DOHH2 (cell line): ENCODE data around the gene FSTL4.

Experiments used
- H3F3A ChIP-seq: fragments of 200-600 bp; sonication (generic), shearing (Covaris generic); 2 replicates; pipeline ENCODE4 v1.6.0; 2016; ENCODE audit warnings: antibody characterized with exemption, mild to moderate bottlenecking; ENCODE audit not compliant: control insufficient read depth, insufficient read depth
- H3K27ac ChIP-seq: fragments of 200-600 bp; sonication (generic); 2 replicates; pipeline ENCODE4 v1.5.1; 2014; ENCODE audit warnings: low read depth, mild to moderate bottlenecking, low read length, moderate library complexity
- H3K27me3 ChIP-seq: fragments of 200-600 bp; sonication (generic); 2 replicates; pipeline ENCODE4 v1.6.1; 2014; ENCODE audit warnings: mild to moderate bottlenecking, low read length, mixed read lengths; ENCODE audit not compliant: control insufficient read depth
- H3K36me3 ChIP-seq: fragments of 200-600 bp; sonication (generic); 2 replicates; pipeline ENCODE4 v1.6.1; 2014; ENCODE audit warnings: mild to moderate bottlenecking, low read length, moderate library complexity, mixed read lengths; ENCODE audit not compliant: control insufficient read depth
- H3K4me1 ChIP-seq: fragments of 200-600 bp; sonication (generic); 2 replicates; pipeline ENCODE4 v1.6.1; 2014; ENCODE audit warnings: mild to moderate bottlenecking, low read length, mixed read lengths; ENCODE audit not compliant: control insufficient read depth
- H3K4me2 ChIP-seq: fragments of 200-600 bp; sonication (generic); 2 replicates; pipeline ENCODE4 v1.6.0; 2014; ENCODE audit warnings: mild to moderate bottlenecking, low read length, moderate library complexity
- H3K4me3 ChIP-seq: fragments of 200-600 bp; sonication (generic); 2 replicates; pipeline ENCODE4 v1.5.1; 2014; ENCODE audit warnings: mild to moderate bottlenecking, low read length, mixed read lengths
- H3K79me2 ChIP-seq: fragments of 200-600 bp; sonication (generic); 2 replicates; pipeline ENCODE4 v1.6.1; 2014; ENCODE audit warnings: mild to moderate bottlenecking, low read length, mixed read lengths; ENCODE audit not compliant: control insufficient read depth
- H3K9me2 ChIP-seq: fragments of 200-600 bp; sonication (generic); replicated peaks from 2 replicates; pipeline ENCODE4 v1.6.1; 2014; ENCODE audit warnings: mild to moderate bottlenecking, low read length, mixed read lengths; ENCODE audit not compliant: control insufficient read depth
- H3K9me3 ChIP-seq: fragments of 200-600 bp; sonication (generic); 2 replicates; pipeline ENCODE4 v1.6.1; 2014; ENCODE audit warnings: antibody characterized with exemption, low read length, mixed read lengths; ENCODE audit not compliant: control insufficient read depth, insufficient read depth
- H4K20me1 ChIP-seq: fragments of 200-600 bp; sonication (generic); 2 replicates; pipeline ENCODE4 v1.6.0; 2014; ENCODE audit warnings: low read depth, mild to moderate bottlenecking, antibody characterized with exemption, low read length, moderate library complexity; ENCODE audit not compliant: control insufficient read depth, insufficient read depth
- EZH2phosphoT487 ChIP-seq: fragments of 200-600 bp; sonication (generic); IDR thresholded peaks from 2 replicates; pipeline ENCODE4 v1.6.1; 2017; ENCODE audit warnings: borderline replicate concordance, mild to moderate bottlenecking, antibody characterized with exemption, low read length, moderate library complexity, mixed read lengths
- TF ChIP-seq, protein P1 (sequence below): fragments of 200-600 bp; sonication (generic); IDR thresholded peaks from one replicate; pipeline ENCODE4 v1.5.1; 2014; ENCODE audit warnings: antibody characterized with exemption, mild to moderate bottlenecking, low read depth, low read length; ENCODE audit not compliant: poor library complexity, severe bottlenecking

The FSTL4 gene

GRCh38 chr5:133409210-133409674, 203.1 kb downstream of the FSTL4 start:
- H3K9me3 ChIP-seq: no peaks in the 10 kb centered on the region
- no peak overlapping the region for H3K4me2 ChIP-seq
- H3K4me3 ChIP-seq: no peak overlapping the region
- no peaks in the 10 kb centered on the region for H4K20me1 ChIP-seq
- no peaks in the 10 kb centered on the region for H3K79me2 ChIP-seq
- no peaks in the 10 kb centered on the region for H3F3A ChIP-seq
- H3K4me1 ChIP-seq: no peaks in the 10 kb centered on the region
- H3K27me3 ChIP-seq: peaks cover 19% of the 10 kb centered on the region; the same call in 1 of the 2 replicates
- H3K9me2 ChIP-seq: no peaks in the 10 kb centered on the region
- H3K27ac ChIP-seq: no peak overlapping the region
- H3K36me3 ChIP-seq: no peaks in the 10 kb centered on the region
- no peak for TF ChIP-seq EZH2phosphoT487
- TF ChIP-seq, protein P1, sequence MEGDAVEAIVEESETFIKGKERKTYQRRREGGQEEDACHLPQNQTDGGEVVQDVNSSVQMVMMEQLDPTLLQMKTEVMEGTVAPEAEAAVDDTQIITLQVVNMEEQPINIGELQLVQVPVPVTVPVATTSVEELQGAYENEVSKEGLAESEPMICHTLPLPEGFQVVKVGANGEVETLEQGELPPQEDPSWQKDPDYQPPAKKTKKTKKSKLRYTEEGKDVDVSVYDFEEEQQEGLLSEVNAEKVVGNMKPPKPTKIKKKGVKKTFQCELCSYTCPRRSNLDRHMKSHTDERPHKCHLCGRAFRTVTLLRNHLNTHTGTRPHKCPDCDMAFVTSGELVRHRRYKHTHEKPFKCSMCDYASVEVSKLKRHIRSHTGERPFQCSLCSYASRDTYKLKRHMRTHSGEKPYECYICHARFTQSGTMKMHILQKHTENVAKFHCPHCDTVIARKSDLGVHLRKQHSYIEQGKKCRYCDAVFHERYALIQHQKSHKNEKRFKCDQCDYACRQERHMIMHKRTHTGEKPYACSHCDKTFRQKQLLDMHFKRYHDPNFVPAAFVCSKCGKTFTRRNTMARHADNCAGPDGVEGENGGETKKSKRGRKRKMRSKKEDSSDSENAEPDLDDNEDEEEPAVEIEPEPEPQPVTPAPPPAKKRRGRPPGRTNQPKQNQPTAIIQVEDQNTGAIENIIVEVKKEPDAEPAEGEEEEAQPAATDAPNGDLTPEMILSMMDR: no peak

GRCh38 chr5:133408322-133408721, 204.0 kb downstream of the FSTL4 start:
- TF ChIP-seq, protein P1: no peak
- no peak for TF ChIP-seq EZH2phosphoT487
- no peaks in the 10 kb centered on the region for H3K36me3 ChIP-seq
- H4K20me1 ChIP-seq: no peaks in the 10 kb centered on the region
- peaks cover 18% of the 10 kb centered on the region; the same call in 1 of the 2 replicates for H3K27me3 ChIP-seq
- H3K27ac ChIP-seq: no peak overlapping the region
- no peak overlapping the region for H3K4me3 ChIP-seq
- no peaks in the 10 kb centered on the region for H3F3A ChIP-seq
- H3K4me1 ChIP-seq: no peaks in the 10 kb centered on the region
- H3K79me2 ChIP-seq: no peaks in the 10 kb centered on the region
- no peak overlapping the region for H3K4me2 ChIP-seq
- H3K9me3 ChIP-seq: no peaks in the 10 kb centered on the region
- no peaks in the 10 kb centered on the region for H3K9me2 ChIP-seq

DNA sequence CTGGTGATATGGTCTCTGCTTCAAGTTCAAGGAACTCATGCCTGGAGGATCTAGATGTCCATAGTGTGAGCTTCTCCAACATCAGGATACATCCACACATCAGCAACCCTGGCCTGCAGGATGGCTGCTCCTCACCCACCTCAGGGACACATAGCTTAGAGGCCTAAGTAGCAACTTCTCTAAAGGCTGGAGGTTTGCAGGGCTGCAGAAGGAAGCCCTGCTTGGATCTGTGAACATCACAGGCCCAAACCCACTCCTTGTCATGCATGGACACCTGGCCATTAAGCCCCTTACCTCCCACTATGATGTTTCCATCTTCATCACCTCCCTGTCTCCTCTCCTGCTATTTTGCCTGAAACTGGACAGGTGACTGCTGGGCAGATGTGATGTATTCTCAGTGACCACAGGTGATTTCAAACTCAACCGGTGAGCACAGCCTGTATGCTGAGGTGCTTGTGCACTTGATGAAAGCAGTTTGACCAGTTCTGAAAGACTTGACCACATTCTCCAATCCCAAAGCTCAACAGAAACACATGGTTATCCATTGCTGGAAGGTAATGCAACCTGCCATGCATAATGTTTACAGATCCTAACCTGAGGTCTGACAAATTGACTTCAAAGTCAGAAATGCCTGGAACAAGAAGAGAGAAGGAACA, 205.2 kb downstream of the FSTL4 start:
- Histone ChIP-seq H3K4me3 (no peak overlapping the region), H3K27ac (no peak overlapping the region), H3K79me2 (no peaks in the 10 kb centered on the region)

More for the DNA sequence above, 205.2 kb downstream of the FSTL4 start:
- no peaks in the 10 kb centered on the region for H4K20me1 ChIP-seq
- H3K4me2 ChIP-seq: no peak overlapping the region
- H3K36me3 ChIP-seq: no peaks in the 10 kb centered on the region
- peaks cover 16% of the 10 kb centered on the region; the same call in 1 of the 2 replicates for H3K27me3 ChIP-seq
- H3K9me3 ChIP-seq: no peaks in the 10 kb centered on the region
- no peaks in the 10 kb centered on the region for H3K9me2 ChIP-seq
- no peaks in the 10 kb centered on the region for H3K4me1 ChIP-seq
- H3F3A ChIP-seq: no peaks in the 10 kb centered on the region
- no peak for TF ChIP-seq EZH2phosphoT487
- TF ChIP-seq, protein P1: no peak
